A673 (cell line): ENCODE results near the gene TEX53.

Experiments used
- EZH2 ChIP-seq: fragments of 200-600 bp; sonication (generic); IDR thresholded peaks from 2 replicates; pipeline ENCODE4 v1.6.1; 2017; ENCODE audit warnings: borderline replicate concordance, low read depth, mild to moderate bottlenecking, mixed read lengths, antibody characterized with exemption, low read length; ENCODE audit not compliant: poor library complexity, severe bottlenecking
- TF ChIP-seq, protein P1 (sequence below): fragments of 300-800, 200-600 bp; sonication (generic); conservative IDR thresholded peaks from 2 replicates; pipeline ENCODE4 v1.5.1; 2017; ENCODE audit warnings: low read depth, mild to moderate bottlenecking, antibody characterized with exemption, low read length, moderate library complexity, mixed read lengths

GRCh38 chr9:114691956-114692295 lies 34.3 kb upstream of the TEX53 start:
- TF ChIP-seq, protein P1, sequence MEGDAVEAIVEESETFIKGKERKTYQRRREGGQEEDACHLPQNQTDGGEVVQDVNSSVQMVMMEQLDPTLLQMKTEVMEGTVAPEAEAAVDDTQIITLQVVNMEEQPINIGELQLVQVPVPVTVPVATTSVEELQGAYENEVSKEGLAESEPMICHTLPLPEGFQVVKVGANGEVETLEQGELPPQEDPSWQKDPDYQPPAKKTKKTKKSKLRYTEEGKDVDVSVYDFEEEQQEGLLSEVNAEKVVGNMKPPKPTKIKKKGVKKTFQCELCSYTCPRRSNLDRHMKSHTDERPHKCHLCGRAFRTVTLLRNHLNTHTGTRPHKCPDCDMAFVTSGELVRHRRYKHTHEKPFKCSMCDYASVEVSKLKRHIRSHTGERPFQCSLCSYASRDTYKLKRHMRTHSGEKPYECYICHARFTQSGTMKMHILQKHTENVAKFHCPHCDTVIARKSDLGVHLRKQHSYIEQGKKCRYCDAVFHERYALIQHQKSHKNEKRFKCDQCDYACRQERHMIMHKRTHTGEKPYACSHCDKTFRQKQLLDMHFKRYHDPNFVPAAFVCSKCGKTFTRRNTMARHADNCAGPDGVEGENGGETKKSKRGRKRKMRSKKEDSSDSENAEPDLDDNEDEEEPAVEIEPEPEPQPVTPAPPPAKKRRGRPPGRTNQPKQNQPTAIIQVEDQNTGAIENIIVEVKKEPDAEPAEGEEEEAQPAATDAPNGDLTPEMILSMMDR, result no peak
- no peak for TF ChIP-seq EZH2
